ENCODE data around the gene CABLES2.
A peak's percentile ranks its signal among the peaks of the same experiment; 100 is the strongest.

Gene CABLES2

DNA sequence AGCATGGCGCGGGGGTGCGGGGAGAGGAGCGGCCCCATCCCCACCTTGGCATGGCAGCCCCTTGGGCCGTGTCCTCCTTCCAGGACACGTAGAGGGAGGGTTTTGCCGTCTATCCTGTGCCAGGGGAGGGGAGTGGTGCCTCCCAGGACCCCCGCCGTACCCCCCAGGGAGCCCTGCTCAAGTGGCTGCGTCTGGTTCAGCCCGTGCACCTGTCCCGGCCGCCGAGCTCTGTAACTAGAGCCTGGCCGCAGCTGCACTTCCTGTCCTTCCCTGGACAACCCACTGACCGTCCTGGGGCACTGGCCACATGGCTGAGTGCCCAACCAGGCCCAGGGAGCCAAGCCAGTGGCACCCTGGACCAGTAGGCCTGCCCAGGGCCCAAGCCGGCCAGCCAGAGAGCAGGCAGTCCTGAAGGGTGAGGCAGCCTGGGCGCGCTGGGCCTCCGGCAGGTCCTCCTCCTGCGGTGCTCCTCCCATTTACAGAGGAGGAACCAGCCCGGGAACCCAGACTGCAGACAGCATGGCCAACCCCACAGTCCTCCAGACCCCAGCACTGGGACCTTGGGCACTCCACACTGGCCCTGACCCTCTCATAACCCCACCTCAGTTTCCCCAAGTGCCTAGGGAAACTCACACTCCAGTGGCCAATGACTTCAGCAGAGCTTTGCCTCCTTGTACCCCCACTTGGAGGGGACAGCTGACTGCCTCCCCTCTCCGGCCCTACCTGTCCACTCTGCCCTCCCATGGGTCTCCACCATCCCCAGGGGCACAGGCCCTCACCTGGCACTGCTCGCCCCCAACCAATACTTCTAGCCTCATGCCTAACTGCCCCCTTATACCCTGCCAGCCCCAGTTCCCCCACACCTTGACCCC, 48.7 kb downstream of the CABLES2 start:
- peak in 1 of 3 experiments; percentile 28 for DNase-seq

DNA sequence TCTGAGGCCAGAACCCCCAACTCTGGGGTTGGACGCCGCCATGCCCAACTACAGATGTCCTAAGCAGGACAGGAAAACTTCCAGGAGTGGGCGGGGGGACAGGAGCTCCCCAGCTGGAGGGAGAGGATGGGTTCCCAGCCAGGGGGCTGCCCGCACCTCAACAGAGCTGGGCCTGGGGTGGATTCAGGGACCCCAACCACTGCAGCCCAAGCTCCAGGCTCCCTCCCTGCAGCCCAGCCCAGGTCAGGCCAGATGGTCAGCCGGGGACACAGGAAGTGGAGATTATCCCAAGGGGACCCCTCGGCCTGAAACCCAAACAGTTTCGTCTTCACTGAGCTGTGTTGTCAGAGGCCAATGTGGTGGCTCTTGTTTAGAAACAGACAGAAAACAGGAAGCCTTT, 49.4 kb downstream of the CABLES2 start:
- no peak for DNase-seq

DNA sequence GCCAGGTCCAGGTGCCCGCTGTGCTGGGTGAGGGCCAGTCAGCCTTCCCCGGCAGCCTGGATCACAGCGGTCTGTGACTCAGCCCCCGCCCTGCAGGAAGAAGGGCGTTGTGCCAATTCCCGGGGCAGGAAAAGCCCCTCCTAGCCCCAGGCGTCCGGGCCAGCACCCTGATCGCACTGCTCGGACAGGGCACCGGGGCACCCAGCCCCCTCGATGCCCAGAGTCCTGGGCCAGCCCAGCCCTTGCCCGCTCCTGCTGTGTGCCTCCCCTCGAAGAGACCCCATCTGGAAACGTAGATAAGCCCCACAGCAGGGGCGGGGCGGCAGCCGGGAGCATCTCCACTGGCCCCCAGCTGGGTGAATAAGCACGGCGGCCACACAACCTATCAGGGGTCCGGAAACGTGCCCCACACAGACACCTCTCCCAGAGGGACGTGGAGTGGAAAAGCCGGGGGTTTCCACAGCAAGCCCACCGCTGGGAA, 49.9 kb downstream of the CABLES2 start:
- peak in 1 of 3 experiments; percentile 36 for DNase-seq

DNA sequence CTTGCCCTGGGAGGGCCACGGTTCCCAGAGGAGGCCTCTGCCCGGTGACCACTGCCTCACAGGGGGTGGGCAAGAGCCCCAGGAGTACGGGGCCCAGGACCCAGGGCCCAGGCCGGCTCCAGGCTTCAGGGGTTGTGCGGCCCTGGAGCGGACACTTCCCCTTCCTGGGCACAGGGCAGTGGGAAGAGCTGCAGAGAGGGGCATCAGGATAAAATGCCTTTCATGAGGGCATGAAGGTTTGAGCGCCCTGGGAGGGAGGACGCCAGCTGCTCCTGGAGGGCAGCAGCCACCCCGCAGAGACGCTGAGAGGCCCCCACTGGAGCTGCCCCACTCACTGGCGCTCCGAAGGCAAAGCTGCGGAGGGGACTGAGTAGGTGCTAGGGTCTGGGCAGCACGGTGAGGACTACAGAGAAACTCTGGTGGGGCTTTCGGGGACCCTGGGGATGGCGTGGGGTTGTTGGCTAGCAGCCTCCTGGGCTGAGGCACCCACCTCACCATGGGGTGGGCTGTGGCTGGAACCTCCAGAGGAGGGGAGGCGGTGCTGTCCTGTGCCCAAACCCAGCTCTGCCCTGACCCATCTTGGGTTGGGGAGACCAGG, 50.4 kb downstream of the CABLES2 start:
- DNase-seq, result peak in 2 of 3 experiments; percentile 34 to 60

DNA sequence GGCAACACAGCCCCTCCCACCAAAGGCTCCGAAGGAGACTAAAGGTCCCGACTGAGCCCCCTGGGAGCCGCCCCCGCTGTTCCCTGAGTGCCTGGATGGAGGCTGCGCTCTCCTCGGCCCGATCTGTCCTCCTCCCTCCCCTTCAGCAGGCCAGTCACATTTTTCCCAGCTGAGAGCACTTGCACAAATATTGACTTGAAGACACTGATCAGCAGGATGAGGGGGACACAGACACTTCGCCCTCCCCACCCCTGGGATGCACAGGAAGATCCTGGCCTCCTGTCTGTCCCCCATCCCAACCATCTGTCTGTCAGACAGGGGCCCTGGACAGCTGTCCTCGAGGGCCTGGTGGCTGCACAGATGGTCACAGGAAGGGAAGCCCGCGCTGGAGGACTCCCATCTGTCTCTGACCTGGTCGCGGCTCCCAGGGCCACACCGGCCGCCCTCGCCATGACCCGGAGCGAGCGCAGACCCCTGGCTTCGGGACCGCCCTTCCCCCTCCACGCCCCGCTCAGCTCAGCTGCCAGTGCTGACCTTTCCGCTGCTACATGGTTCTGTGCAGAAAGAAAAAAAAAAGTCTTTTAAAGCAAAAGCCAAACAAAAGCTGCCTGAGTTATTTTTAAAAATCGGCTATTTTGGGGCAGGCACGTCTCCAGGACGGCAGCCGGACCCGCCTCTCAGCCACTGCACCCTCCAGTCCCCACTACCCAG, 51.1 kb downstream of the CABLES2 start:
- DNase-seq, result peak in 1 of 3 experiments; percentile 61

DNA sequence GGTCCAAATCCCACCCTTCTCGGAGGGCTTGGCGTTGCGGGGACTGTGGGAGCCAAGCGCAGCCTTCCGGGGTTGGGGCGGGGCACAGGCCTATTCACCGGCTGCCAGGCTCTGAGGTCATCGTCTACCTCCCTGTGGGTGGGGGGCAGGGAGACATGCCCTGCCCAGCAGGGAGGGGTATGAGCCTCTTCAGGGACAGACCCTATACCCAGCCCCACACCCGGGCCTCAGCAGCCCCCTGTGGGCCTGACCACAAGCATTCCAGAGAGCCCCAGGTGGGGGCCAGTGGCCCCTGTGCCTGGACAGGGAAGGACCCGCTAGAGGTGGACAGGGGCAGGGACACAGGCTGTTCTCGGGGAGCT, 51.6 kb downstream of the CABLES2 start:
- DNase-seq, result peak in 2 of 3 experiments; percentile 53 to 61

DNA sequence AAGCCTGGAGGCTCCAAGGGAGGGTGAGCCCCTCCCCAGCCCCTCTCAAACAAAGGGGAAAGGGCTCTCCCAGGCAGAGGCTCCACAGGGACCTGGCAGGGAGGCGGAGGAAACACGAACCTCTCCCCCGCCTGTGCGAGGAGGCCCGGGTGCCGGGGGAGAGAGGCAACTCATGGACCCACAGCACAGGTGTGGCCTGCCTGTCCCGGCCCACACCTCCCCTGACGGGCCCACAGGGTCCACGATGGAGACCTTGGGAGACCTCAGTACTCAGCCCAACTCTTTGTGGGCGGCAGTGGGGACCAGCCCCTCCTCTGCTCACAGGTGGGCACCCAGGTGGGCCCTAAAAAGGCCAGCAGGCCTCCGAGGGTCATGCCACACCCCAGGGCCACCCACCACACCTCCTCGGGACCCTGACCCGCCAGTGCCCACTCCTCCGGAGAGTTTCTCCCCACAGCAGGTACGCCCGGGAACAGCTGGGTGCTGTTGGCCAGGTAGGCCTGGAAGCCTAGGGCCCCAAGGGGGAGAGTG, 52.2 kb downstream of the CABLES2 start:
- no peak for DNase-seq

DNA sequence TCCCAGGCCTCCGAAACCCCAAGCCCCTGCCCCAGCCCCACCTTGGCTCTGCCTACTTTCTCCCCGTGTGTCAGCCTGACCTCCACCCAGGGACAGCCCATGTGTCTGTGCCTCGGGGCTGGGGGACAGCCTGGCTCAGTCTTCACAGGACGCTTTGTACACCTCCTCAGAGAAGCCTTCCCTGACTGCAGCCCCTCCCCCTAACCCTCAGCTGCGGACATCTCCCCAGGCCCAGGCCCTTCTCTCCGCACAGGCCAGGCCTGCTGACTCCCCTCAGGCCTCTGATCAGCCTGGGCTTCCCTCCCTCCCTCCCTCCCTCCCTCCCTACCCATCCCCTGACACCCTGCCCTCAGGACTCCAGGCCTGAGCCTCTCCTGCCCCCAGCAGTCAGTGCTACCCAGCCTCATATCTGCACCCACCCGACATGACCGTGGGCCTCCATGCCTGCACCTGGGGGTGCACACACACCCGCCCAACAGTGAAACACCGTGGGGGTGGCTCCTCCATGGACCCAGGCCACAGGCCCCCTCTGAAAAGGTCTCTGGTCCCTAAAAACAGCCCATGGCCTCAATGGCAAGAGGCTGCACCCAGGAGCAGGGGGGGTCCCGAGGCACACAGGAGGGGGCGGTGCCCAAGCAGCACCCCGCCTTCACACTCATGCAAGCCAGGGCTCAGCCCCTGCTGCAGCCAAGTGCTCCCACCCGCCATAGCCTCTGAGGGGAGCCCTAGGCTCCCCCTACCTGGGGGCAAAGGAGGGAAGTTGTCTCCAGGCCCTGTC, 52.9 kb downstream of the CABLES2 start:
- DNase-seq, result no peak

DNA sequence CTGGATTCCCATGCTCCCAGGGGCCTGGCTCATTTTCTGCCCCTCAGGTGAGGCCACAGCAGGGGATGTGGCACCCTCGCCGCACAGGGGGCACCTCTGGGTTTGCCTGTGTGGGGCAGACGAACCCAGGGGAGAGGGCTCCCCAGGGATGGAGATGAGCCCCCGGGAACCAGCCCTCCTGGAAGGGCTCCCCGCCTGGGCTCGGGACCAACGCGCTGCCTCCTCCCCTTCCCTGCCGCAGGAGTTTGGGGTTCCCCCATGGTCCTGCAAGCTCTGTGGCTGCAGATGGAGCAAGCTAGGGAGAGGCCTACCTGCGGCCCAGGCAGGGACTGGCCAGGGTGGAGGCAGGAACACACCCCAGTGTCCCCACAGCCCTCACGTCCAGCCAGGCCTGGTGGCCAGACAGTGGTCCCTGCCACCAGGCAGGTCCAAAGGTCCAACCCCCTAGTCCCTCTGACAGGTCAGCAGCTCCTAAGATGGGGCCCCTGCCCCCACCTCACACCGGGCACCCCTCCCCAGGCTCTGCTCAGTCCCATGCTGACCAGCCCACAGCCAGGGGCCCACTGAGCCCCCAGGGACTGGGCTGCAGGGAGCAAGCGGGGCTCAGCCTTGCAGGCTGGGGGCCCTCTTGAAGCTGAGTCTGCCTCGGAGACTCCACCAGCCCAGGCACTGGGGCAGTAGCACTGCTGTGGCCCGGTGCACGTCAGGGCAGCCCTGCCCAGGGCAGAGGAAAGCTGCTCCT, 53.6 kb downstream of the CABLES2 start:
- no peak for DNase-seq

DNA sequence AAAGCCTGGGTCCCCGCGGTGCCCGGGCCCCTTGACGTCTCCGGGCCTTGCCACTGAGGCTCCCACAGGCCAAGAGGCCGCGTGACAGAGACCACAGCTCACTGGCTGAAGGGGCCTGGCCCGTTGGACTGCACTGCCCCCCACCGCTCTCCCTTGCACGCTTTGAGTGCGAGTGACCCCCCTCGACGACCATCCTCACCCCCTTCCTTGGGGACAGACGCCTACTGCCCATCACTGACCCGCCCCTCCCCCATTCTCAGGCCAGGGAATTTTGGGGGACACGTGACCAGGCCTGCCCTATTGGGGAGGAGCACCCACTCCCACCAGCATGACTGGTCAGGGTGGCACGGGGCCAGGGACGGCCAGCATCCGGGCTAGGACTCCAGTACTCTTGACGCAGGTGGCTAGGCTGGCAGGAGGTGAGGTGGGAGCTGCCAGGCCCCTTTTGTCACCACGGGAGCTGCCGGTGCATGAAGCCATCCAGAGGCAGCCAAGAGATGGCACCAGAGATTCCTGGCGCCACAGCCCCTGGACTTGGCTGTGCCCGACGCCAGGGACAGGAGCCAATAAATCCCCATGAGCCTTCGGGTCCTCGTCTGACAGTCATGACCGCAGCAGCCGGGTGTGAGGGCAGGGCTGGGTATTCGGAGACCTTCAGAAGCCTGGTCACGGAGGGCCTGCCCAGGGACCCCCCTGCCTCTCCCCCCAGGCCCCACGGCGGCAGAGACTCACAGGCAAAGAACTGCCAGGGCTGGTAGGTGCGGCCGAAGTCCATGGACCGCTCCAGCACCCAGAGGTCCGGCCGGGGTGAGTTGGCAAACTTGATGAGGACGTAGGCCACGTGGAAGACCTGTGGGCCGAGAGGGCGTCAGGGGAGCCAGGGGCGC, 54.4 kb downstream of the CABLES2 start:
- DNase-seq, result no peak

DNA sequence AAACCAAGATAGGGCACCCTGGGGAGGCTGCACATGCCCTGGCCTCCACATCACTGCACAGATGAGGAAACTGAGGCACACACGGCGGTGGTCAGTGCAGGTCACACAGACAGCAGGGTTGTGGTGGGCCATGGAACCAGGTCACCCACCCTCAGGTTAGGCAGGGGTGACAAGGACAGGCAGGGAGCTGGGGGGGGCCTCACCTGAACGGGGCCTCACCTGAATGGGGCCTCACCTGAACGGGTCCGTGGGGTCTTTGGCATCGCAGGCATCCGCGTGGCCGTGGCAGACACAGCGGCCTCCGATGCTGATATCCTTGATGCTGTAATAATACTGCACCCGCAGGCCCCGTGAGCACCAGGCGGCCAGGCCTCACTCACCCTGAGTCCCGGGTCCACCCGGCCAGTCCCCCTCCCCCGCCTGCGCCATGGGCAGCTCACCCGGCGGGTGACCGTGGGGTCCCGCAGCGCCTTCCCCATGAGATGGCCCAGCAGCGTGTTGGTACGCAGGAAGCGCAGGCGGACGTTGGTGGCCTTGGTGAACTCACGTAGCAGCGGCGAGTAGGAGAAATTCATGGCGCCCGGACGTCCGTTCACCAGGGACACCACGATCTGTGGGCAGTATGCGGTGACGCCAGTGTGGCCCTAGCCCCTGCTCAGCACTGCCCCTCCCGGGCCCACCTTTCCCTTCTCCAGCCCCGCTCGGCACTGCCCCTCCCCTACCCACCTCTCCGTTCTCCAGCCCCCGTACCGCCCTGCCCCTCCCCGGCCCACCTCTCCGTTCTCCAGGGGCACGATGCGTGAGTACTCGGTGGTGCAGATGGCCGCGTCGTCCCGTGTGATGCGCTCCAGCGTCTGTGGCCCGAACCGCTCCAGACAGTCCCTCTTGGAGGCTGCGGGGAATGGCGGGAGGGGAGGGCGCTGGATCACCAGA, 55.4 kb downstream of the CABLES2 start:
- no peak for DNase-seq

DNA sequence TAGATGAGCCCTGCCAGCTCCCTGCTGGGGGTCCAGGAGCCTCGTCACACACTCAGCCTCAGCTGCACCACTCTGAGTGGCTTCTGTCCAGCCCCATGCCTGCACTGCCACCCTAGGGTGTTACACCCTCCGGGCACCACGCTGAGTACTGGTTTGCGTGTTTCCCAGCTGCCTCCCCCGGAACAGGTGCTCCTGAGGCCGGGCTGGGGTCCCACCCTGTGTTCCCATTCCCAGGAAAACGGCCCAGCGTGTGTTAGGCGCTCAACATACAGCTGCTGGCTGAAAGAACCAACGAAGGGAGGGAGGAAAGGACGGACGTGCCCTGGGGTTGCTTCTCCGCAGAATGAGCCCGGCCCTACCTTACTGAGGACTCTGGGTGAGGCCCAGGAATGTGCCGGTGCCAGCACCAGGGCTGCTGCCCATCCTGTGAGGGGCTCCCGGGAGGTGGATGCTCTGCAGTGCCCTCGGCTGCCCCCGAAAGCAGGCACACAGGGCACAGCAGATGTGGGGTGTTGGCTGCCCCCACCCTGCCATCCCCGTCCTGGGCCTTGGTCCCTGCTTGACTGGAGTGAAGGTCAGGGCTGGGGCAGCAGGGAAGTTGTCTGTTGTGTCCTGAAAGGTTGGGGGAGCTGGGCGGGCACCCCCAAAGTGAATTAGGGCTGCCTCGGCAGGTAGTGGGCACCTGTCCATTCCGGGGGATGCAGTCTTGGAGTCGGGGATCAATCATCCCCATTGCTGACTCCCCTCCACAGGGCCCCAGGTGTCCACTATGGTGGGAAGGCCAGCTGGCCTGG, 56.3 kb downstream of the CABLES2 start:
- DNase-seq, result peak in 1 of 3 experiments; percentile 81

DNA sequence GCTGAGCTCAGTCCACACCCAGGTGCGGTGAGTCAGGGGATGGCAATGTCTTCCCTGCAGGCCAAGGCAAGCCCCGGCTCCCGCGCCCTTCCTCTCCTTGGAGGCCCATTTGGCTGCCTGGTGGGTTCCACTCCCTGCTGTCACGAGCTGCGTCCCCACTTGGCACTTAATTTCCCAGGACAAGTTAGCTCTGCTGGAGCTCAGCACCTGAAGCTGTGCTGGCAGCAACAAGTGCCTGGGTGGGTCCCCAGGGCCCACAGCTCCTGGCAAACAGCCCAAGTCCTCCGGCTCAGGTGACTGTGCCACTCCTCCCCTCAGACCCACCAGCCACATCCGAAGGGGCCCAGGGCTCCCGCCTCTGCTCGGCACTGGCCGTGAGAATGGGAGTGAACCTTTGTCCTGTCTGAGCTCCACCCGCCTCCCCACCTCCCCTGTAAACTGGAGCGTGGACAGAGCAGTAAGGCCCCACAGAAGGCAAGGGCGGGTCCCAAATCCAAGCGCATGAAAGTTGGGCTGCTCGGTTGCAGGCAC, 56.9 kb downstream of the CABLES2 start:
- DNase-seq, result peak; percentile 72 to 85 (median 80)

DNA sequence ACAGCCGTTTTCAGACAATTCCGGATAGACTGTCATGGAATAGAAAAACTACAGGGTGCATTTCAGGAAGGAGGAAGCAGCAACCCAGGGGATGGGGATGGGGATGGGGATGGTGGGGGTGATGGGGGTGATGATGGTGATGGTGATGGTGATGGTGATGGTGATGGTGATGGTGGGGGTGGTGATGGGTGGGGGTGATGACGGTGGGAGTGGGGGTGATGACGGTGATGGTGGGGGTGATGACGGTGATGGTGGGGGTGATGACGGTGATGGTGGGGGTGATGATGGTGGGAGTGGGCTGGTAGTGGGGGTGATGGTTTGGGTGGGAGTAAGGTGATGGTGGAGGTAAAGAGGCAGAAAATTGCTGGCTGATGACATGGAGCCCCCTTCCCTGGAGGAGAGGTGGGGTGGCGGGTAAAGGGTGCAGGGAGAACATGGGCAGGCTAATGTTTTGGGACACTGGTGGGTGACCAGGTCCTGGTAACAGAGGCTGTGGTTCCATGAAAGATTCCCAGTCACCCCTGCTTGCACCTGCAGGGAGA, 57.5 kb downstream of the CABLES2 start:
- DNase-seq, result no peak

DNA sequence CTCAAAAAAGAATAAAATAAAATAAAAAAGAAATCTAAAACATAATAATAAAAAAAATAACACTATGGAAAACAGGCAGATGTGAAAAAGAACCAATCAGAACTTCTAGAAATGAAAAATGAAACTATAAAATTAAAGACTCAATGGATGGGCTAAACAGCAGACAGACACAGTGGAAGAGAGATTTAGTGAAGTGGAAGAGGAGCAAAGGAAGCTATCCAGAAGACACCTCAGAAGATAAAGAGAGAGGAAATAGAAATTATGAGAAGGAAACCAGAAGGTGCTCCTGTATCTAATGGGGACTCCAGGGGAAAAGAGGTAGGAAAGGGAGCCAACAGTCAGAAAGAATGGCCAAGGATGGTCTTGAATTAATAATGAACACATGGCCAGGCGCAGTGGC, 58.5 kb downstream of the CABLES2 start:
- no peak for DNase-seq

DNA sequence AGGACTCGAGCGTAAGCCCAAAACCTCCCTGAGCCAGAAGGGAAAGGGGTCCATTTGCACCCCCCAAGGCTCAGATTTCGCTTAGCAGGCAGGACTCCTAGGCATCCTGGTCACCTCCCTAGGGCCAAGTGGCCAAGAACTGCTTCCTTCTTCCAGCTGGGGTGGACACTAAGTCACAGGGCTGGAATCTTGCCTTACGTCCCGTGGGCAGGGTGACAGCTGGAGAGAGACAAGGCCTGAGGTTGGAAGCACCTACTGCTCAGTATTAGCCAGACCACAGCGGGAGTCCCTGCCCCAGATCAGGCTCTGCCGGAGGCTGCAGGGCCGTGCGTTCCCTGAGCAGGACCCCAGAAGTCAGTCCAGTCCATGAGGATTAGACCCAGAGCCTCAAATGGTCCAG, 59.6 kb downstream of the CABLES2 start:
- no peak for DNase-seq

DNA sequence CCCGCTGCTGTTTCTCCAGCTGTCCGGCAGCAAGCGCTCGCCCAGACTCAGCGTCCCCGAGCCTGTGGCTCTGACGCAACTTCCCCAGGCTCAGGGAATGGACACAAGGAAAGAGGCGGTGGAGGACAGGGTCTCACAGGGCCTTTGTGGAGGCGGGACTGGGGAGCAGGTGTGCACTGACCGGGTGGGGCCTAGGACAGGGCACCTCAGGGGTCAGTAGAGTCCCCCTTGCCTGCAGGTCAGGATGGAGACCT, 60.0 kb downstream of the CABLES2 start:
- DNase-seq, result no peak

DNA sequence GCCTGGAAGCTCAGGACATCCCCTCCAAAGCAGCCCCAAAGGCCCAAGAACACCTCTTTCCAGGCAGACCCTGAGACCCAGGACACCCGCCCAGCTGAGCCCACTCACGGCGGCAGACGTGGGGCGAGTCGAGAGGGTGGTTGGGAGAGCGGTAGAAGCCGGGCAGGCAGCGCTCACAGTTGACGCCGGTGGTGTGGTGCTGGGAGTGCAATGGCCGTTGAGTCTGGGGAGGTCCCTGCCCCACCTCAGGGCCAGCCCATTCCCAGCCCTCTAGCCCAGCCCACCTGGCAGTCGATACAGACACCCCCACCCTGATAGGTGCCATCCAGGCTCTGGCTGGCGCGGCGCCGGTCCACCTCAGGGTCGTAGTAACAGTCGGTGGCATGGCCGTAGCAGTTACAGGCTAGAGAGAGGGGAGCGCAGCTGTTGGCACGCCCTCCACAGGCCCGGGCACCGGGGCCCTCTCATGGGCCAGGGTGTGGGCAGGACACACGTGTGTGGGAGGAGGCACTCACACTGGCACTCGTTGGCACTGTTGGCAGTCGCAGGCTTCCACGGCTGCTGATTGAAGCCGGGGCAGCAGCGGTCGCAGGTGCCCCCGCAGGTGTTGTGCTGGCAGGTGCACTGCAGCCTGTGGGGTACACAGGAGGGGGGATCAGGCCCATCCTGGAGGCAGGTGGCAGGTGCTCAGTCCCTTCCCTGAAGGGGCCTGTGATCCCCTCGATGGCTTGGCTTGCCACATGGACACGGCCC, 60.5 kb downstream of the CABLES2 start:
- DNase-seq, result no peak
